SU-DHL-6 (cell line): ENCODE data around the gene OBSCN.

ENCODE experiments used
- CTCF ChIP-seq: fragments of 200-600 bp; sonication (generic); IDR thresholded peaks from one replicate; pipeline ENCODE4 v1.5.1; 2017; ENCODE audit warnings: antibody characterized with exemption, mild to moderate bottlenecking, low read length, moderate library complexity; ENCODE audit not compliant: insufficient read depth, poor library complexity, severe bottlenecking
- EZH2phosphoT487 ChIP-seq: fragments of 200-600 bp; sonication (generic), shearing (Covaris generic); conservative IDR thresholded peaks from 2 replicates; pipeline ENCODE4 v1.6.1; 2018; ENCODE audit warnings: mild to moderate bottlenecking, antibody characterized with exemption, low read length, moderate library complexity, mixed read lengths

GRCh38 chr1:228184152-228184551 is 23.7 kb upstream of the OBSCN start:
- no peak for TF ChIP-seq CTCF
- TF ChIP-seq EZH2phosphoT487, result no peak
